Colonic mucosa (tissue), 4 donors: ENCODE results near the gene IGFBP1. TPM values are rescaled to one million over a fixed set of nuclear protein-coding genes. Genes with fewer than 3 reads are reported as not detected.

Experiments
- DNase-seq: peaks from one replicate; pipeline ENCODE4 v3.0.0-alpha.2; 2020
- H3K27ac ChIP-seq: fragments of 200-600 bp; one replicate; pipeline ENCODE4 v1.8.0; 2021
- H3K27me3 ChIP-seq: fragments of 200-600 bp; one replicate; pipeline ENCODE4 v1.8.0; 2021
- H3K36me3 ChIP-seq: fragments of 200-600 bp; one replicate; pipeline ENCODE4 v1.8.0; 2021
- H3K4me1 ChIP-seq: fragments of 200-600 bp; one replicate; pipeline ENCODE4 v1.8.0; 2021; ENCODE audit warnings: mild to moderate bottlenecking
- H3K4me3 ChIP-seq: fragments of 200-600 bp; one replicate; pipeline ENCODE4 v1.8.0; 2021
- H3K9ac ChIP-seq, 2 donors: one replicate each; pipeline ENCODE4 v1.7.0; 2013; ENCODE audit warnings: control low read depth in 2 of 2, low read depth in 2 of 2, low read length in 2 of 2
- H3K9me3 ChIP-seq: fragments of 200-600 bp; one replicate; pipeline ENCODE4 v1.8.0; 2021
- intact Hi-C: fragments of 100-400 bp; cut with DNase I; formaldehyde crosslinking; loops from one replicate; pipeline ENCODE4 v1.14.1; 2022
- total RNA-seq, 2 donors: library from RNA; stranded (reverse); fragmentation: NEBNext Ultra II Directional in 1 of 2; extraction: Animal tissue kit (Norgen Biotek cat#: 25700) in 1 of 2; gene quantifications; one replicate each; pipeline ENCODE4 v1.2.1, GENCODE V29; 2021
- TF ChIP-seq, protein P1 (sequence below): fragments of 200-600 bp; IDR thresholded peaks from one replicate; pipeline ENCODE4 v1.8.0; 2022; ENCODE audit warnings: antibody characterized with exemption, mild to moderate bottlenecking
- donor health status: healthy.
- donor health status: DM: no; HTN: no; CAD: no.
- donor health status: DM: no; HTN: no; CAD: no.

The IGFBP1 gene
- total RNA-seq, 2 donors from 2014 or later, result 0.49 TPM; not detected in 1

DNA sequence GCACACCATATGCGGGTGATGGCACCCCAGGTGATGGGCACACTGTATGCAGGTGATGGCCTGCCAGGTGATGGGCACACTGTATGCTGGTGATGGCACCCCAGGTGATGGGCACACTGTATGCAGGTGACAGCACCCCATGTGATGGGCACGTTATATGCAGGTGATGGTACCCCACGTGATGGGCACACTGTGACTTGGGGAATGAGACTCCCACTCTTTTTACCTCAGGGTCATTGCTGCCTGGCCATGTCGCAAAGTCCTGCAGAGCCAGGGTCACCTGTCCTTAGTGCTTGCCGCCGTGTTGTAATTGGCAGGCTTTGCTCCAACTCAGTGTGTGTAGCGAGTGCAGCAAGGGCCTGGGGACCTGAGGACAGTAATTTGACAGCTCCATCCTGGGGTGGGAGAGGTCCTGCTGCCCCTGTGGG lies 7.8 kb upstream of the IGFBP1 start:
- Histone ChIP-seq H3K9me3 (no peaks in the 10 kb centered on the region), H3K4me1 (no peaks in the 10 kb centered on the region), H3K36me3 (no peaks in the 10 kb centered on the region), H3K27ac (no peak overlapping the region), H3K9ac (no peak overlapping the region), H3K4me3 (no peak overlapping the region), H3K27me3 (no peaks in the 10 kb centered on the region)
- no peak for DNase-seq
- TF ChIP-seq, protein P1, sequence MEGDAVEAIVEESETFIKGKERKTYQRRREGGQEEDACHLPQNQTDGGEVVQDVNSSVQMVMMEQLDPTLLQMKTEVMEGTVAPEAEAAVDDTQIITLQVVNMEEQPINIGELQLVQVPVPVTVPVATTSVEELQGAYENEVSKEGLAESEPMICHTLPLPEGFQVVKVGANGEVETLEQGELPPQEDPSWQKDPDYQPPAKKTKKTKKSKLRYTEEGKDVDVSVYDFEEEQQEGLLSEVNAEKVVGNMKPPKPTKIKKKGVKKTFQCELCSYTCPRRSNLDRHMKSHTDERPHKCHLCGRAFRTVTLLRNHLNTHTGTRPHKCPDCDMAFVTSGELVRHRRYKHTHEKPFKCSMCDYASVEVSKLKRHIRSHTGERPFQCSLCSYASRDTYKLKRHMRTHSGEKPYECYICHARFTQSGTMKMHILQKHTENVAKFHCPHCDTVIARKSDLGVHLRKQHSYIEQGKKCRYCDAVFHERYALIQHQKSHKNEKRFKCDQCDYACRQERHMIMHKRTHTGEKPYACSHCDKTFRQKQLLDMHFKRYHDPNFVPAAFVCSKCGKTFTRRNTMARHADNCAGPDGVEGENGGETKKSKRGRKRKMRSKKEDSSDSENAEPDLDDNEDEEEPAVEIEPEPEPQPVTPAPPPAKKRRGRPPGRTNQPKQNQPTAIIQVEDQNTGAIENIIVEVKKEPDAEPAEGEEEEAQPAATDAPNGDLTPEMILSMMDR, result no peak
- intact Hi-C loops, result no loop called here

DNA sequence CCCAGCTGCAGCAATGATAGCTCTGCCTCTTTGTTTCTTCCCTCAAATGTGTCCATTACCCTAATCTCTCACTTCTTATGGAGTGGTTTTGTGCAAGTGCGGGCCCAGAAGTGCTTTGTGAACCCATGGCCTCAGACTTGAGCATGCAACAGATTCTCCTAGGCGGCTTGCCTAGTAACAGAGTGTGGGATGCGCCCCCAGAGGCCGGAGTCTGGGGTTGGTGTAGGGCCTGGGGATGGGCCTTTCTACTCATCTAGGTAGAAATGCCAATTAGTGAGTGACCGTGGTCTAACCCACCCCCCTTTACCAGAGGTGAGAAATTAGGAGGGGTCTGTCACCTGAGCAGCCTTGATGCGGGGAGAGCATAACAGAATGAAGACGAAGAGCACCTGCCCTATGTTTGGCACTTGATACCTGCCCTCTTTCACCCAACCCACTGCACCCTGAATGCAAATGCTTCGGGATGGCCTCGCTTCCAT lies 7.0 kb upstream of the IGFBP1 start:
- TF ChIP-seq, protein P1, result no peak
- H3K9ac ChIP-seq, result no peak overlapping the region
- no peak for DNase-seq
- no peaks in the 10 kb centered on the region for H3K27me3 ChIP-seq
- H3K27ac ChIP-seq, result no peak overlapping the region
- H3K9me3 ChIP-seq, result no peaks in the 10 kb centered on the region
- H3K4me1 ChIP-seq, result no peaks in the 10 kb centered on the region
- no peak overlapping the region for H3K4me3 ChIP-seq
- intact Hi-C loops, result no loop called here
- H3K36me3 ChIP-seq, result no peaks in the 10 kb centered on the region

DNA sequence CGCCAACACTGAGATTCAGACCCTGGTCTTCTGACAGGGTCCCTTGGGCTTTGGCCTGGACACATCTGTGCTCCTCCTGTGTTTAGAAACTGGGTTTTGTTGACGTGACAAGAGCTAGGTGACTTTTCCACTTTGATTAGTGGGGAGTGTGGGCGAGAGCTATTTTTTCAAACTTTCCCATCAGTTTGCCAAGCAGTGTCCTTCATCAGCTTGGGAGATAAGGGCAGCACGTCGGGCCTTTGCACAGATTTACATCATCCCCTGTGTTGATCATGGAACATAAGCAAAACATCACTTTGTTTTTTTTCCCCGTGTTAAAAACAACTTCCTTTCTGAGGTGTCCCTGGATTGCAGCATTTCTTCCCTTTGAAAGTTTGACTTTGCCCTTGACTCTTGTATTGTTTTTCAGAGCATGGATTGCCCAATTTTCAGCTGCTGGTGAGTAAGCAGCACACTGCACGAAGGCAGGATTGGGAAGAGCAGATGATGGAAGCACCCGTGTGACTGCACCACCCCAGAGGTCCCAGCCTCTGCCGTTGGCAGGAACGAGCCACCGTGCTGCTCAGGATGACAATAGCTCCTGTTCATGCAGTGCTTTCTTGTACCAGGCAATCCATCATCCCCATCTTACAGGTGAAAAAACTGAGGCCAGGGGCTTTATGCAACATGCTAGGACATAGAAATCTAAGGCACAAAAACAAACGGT lies 6.4 kb upstream of the IGFBP1 start:
- Histone ChIP-seq H3K27ac (no peak overlapping the region), H3K4me1 (no peaks in the 10 kb centered on the region), H3K27me3 (peaks cover under 1% of the 10 kb centered on the region), H3K4me3 (no peak overlapping the region), H3K9me3 (no peaks in the 10 kb centered on the region), H3K9ac (no peak overlapping the region), H3K36me3 (no peaks in the 10 kb centered on the region)
- TF ChIP-seq, protein P1, result no peak
- DNase-seq, result no peak
- intact Hi-C loops, result no loop called here

DNA sequence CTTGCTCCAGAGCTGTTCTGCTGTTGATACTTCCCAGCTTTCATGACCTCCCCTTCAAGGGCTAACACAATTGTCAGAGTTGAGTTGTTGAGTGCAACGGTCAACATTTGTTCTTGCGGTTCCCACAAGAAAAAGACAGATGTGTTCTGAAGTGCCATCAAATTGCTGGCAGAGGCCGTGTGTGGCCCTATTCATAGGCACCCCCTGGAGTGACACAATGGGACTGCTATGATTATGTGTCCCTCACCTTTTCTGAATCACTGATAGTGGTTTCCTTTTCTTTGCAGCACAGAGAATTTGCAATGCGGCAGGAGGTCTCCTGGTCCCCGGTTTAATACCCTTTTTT lies 5.8 kb upstream of the IGFBP1 start:
- TF ChIP-seq, protein P1, result no peak
- Histone ChIP-seq H3K4me1 (no peaks in the 10 kb centered on the region), H3K9me3 (no peaks in the 10 kb centered on the region), H3K36me3 (no peaks in the 10 kb centered on the region), H3K9ac (no peak overlapping the region), H3K27me3 (peaks cover 6% of the 10 kb centered on the region), H3K4me3 (no peak overlapping the region), H3K27ac (no peak overlapping the region)
- intact Hi-C loops, result no loop called here
- DNase-seq, result no peak

DNA sequence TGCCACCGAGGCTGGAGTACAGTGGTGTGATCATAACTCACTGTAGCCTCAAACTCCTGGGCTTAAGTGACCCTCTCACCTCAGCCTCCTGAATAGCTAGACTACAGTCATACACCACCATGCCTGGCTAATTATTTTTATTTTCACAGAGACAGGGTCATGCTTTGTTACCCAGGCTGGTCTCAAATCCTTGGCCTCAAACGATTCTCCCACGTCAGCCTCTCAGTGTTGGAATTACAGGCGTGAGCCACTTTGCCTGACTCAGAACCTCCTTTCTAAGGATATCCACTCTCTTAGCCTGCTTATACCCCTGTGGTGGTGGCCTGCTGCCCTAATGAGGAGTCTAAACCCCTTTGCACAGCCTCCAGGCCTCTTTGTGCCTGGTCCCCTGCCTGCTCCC lies 4.2 kb upstream of the IGFBP1 start:
- DNase-seq, result no peak
- peaks cover 3% of the 10 kb centered on the region for H3K4me1 ChIP-seq
- intact Hi-C loops, result no loop called here
- TF ChIP-seq, protein P1, result no peak
- no peaks in the 10 kb centered on the region for H3K9me3 ChIP-seq
- no peak overlapping the region for H3K4me3 ChIP-seq
- no peak overlapping the region for H3K27ac ChIP-seq
- H3K27me3 ChIP-seq, result peaks cover 21% of the 10 kb centered on the region
- H3K9ac ChIP-seq, result no peak overlapping the region
- no peaks in the 10 kb centered on the region for H3K36me3 ChIP-seq
